ENCODE measurements around the gene USP9X. TPM values are rescaled to one million over a fixed set of nuclear protein-coding genes. Genes with fewer than 3 reads are reported as not detected.

Gene USP9X
- polyA plus RNA-seq, 1 donor from 2014 or later: 20.6 TPM

Other genes with a start within 250 kb of the USP9X start
- gene DDX3X, start 248.7 kb downstream of the USP9X start, polyA plus RNA-seq: 157 TPM